Upper lobe of left lung (tissue), 4 donors: ENCODE measurements around the gene PIK3R3.

Experiments used
- EP300 ChIP-seq, 4 donors: sonication (generic); formaldehyde crosslinking; IDR thresholded peaks; one replicate each; pipeline ENCODE4 v1.5.1; 2017; ENCODE audit warnings: antibody characterized with exemption in 4 of 4, control low read depth in 2 of 4
- POLR2A ChIP-seq, 4 donors: fragments of 450-650 bp; IDR thresholded peaks; one replicate each; pipeline ENCODE4 v1.5.1; 2016 to 2017; ENCODE audit warnings: antibody characterized with exemption in 4 of 4, mild to moderate bottlenecking in 2 of 4
- TF ChIP-seq, protein P1 (sequence below), 6 experiments: fragments of 450-650 bp in 4 of 6; fragments of 200-600 bp in 2 of 6; sonication (generic) in 2 of 6; IDR thresholded peaks; one replicate each; pipeline ENCODE4 v1.5.1; 2016 to 2019; ENCODE audit warnings: antibody characterized with exemption in 6 of 6

DNA sequence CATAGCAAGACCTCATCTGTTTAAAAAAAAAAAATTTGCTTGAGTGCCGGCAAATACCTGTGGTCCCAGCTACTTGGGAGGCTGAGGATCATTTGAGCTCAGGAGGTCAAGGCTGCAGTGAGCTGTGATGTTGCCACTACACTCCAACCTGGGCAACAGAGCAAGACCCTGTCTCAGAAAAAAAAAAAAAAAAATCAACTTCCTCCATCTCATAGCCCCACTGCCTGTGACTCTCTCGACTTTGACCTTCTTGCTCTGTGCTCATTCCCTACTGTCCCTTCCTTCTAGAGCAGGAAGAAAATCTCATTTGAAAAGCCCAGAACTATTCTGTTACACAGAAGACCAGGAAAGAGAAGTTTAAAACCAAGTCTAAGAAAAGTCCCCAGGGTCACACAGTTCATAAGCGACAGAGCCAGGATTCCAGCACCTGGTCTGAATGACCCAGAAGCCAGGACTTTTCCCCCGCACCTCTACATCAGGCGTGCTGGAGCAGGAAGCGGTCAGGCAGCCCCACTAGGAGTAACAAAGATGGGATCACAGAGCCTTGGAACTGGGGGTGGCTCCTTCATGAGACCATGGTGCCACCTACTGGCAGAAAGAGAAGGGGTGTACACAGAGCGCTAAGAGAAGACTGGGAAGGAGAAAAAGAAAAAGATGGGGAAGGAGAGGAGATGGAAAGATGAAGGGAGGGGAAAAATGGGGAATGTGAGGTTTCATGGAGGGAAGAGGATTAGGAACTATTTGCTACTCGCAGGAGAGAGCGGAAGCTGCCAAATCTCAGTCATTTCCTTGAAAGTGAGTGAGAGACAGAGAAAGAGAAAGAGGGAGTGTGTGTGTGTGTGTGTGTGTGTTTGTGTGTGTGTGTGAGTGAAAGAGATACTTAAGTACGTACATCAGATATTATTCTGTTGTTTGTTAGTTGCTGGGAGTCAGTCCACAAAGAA lies 47.0 kb upstream of the PIK3R3 start:
- TF ChIP-seq, protein P1, sequence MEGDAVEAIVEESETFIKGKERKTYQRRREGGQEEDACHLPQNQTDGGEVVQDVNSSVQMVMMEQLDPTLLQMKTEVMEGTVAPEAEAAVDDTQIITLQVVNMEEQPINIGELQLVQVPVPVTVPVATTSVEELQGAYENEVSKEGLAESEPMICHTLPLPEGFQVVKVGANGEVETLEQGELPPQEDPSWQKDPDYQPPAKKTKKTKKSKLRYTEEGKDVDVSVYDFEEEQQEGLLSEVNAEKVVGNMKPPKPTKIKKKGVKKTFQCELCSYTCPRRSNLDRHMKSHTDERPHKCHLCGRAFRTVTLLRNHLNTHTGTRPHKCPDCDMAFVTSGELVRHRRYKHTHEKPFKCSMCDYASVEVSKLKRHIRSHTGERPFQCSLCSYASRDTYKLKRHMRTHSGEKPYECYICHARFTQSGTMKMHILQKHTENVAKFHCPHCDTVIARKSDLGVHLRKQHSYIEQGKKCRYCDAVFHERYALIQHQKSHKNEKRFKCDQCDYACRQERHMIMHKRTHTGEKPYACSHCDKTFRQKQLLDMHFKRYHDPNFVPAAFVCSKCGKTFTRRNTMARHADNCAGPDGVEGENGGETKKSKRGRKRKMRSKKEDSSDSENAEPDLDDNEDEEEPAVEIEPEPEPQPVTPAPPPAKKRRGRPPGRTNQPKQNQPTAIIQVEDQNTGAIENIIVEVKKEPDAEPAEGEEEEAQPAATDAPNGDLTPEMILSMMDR (IDR thresholded peaks at IDR 0.05) = peak; percentile 84 to 91 (median 90)
- TF ChIP-seq POLR2A (IDR thresholded peaks at IDR 0.05) (no peak), EP300 (IDR thresholded peaks at IDR 0.05) (no peak)
